Testis (tissue), 2 donors: ENCODE measurements around the gene CPXM1.

Source experiments
- POLR2A ChIP-seq: fragments of 450-650 bp; IDR thresholded peaks from one replicate; pipeline ENCODE4 v1.6.1; 2017; ENCODE audit warnings: antibody characterized with exemption, mild to moderate bottlenecking, moderate library complexity
- TF ChIP-seq, protein P1 (sequence below), 3 experiments: fragments of 450-650 bp in 2 of 3; fragments of 200-600 bp in 1 of 3; sonication (generic) in 1 of 3; IDR thresholded peaks; one replicate each; pipeline ENCODE4 v1.5.1; 2016 to 2019; ENCODE audit warnings: antibody characterized with exemption in 3 of 3, mild to moderate bottlenecking in 2 of 3, moderate library complexity in 1 of 3

DNA sequence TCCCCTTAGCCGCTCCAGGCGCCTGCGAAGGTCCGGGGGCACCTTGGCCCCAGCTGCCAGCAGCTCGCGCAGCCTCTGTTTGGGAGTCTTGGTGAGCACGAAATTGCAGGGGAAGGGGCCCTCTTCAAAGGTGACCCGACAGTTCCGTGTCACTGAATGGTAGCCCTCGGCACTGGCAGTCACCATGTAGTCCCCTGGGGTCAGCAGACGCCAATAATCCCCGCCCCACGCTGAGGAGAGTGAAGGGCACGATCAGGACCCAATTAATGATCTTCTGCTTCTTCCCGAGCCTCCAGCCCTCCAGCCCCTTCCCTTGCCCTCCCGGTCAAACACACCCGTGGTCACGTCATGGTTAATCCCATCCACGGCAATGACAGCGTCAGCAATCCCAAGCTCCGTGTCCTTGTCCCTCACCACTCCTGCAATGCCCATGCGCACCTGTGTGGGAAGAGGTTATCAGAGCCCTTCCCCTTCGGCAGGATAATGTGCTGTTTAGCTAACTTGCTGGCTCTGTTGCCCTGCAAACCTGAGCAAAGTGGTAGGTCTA is 6.2 kb downstream of the CPXM1 start:
- TF ChIP-seq, protein P1, sequence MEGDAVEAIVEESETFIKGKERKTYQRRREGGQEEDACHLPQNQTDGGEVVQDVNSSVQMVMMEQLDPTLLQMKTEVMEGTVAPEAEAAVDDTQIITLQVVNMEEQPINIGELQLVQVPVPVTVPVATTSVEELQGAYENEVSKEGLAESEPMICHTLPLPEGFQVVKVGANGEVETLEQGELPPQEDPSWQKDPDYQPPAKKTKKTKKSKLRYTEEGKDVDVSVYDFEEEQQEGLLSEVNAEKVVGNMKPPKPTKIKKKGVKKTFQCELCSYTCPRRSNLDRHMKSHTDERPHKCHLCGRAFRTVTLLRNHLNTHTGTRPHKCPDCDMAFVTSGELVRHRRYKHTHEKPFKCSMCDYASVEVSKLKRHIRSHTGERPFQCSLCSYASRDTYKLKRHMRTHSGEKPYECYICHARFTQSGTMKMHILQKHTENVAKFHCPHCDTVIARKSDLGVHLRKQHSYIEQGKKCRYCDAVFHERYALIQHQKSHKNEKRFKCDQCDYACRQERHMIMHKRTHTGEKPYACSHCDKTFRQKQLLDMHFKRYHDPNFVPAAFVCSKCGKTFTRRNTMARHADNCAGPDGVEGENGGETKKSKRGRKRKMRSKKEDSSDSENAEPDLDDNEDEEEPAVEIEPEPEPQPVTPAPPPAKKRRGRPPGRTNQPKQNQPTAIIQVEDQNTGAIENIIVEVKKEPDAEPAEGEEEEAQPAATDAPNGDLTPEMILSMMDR (IDR thresholded peaks at IDR 0.05) = no peak
- no peak for TF ChIP-seq POLR2A
